GM10266 (cell line): ENCODE results near the gene MYD88.

Experiments
- DNase-seq: peaks from one replicate; pipeline ENCODE4 v3.0.0; 2012; ENCODE audit errors: extremely low spot score
- TF ChIP-seq, protein P1 (sequence below): IDR thresholded peaks from 2 replicates; pipeline ENCODE4 v1.5.1; 2012; ENCODE audit warnings: mild to moderate bottlenecking, low read depth; ENCODE audit not compliant: control insufficient read depth, insufficient read depth; ENCODE audit errors: missing control alignments

MYD88 gene

DNA sequence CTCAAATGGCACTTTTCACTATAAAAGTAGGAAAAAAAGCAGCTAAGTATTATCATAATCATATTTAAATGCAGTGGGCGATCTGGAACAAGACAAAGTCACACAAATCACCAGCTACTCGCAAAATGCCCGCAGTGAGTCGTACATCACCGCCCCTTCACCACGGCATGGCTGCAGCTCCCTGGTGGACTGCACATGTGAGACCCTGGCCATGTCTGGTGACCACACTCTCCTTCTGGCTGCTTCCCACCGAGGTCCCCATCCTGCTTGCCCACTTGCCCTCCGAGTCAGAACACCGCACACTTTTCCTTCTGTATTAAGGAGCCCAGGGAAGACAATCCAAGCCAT is 40.1 kb upstream of the MYD88 start:
- TF ChIP-seq, protein P1, sequence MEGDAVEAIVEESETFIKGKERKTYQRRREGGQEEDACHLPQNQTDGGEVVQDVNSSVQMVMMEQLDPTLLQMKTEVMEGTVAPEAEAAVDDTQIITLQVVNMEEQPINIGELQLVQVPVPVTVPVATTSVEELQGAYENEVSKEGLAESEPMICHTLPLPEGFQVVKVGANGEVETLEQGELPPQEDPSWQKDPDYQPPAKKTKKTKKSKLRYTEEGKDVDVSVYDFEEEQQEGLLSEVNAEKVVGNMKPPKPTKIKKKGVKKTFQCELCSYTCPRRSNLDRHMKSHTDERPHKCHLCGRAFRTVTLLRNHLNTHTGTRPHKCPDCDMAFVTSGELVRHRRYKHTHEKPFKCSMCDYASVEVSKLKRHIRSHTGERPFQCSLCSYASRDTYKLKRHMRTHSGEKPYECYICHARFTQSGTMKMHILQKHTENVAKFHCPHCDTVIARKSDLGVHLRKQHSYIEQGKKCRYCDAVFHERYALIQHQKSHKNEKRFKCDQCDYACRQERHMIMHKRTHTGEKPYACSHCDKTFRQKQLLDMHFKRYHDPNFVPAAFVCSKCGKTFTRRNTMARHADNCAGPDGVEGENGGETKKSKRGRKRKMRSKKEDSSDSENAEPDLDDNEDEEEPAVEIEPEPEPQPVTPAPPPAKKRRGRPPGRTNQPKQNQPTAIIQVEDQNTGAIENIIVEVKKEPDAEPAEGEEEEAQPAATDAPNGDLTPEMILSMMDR: no peak
- DNase-seq: no peak

DNA sequence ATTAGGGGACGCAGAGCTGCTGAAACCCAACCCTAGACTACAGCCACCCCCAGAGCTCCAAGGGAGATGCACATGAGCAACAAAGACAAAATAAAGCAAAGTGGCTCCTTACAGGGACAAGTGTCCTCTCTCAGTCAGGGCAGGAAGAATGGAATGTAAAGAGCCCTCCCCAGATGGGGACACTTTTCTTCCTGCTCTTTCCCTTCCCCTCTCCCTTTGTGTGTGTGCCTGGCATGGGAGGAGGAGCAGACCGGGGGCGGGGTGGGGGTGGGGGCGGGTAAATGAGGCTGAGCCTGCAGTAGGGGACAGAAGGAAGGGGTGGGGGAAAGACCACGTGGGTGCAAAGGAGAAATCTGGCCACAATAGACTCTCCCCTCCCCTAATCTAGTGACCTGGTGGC is 38.9 kb upstream of the MYD88 start:
- TF ChIP-seq, protein P1: no peak
- no peak for DNase-seq

DNA sequence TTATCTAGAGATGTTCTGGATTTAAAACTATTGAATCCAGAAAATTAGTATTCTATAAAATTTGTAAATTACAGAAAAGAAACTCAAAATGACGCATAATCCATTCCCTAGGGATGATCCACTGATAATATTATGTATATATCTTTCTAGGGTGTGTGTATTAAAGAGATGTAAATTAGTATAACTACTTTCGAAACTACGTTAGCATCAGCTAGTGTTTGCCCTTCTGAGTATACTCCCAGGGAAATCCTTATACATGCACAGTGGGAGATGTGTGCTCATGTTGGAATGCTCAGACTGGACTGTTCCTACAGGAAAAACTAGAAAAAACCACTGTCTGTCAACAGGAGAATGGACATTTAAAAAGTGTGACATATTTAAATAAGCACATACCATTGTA is 38.0 kb upstream of the MYD88 start:
- no peak for DNase-seq
- TF ChIP-seq, protein P1: no peak

DNA sequence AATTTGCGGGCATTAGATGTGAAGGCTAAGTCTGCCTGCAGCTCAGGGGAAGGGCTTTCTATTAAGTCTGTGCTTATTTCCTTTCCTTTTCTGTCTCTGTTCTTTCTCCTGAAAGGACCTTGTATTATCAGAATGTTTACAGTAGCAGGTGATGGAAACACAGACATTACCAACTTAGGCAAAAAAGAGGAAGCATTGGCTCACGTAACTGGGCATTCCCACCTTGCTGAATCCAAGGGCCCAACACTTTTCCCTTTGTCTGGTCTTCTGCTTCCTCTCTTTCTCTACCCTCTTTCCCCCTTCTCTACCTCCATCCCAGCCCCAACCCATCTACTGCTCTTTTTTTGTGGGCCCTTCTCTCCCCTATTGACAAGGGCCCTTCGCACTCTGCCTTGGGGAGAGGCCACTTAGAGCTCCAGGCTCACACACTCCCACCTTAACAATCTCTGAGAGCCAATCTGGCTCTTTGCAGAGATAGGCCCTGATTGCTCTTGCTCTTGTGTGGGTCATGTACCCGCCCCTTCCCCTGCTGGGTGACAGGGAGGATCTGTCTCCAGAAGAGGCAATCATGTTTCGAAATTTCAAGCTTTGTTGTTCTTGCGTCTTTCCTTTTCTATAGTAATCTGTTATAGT is 36.5 kb upstream of the MYD88 start:
- DNase-seq: no peak
- TF ChIP-seq, protein P1: no peak

DNA sequence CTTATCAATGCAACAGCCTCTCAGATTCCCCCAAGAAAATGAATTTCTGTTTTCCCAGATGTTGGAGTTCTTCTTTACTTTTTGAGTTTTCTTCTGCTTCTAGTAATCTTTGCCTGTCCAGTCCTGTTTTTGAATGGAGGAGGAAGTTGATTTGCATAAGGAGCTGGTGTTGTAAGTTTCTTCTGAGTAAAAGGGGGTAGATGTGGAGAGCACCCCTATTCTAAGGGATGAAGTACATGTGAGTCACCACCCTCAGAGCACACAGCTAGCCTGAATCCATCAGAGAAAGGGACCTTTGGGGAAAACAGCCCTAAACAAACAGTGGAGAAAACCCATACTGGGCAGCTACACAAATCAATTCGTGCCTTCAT is 36.0 kb upstream of the MYD88 start:
- TF ChIP-seq, protein P1: no peak
- no peak for DNase-seq

DNA sequence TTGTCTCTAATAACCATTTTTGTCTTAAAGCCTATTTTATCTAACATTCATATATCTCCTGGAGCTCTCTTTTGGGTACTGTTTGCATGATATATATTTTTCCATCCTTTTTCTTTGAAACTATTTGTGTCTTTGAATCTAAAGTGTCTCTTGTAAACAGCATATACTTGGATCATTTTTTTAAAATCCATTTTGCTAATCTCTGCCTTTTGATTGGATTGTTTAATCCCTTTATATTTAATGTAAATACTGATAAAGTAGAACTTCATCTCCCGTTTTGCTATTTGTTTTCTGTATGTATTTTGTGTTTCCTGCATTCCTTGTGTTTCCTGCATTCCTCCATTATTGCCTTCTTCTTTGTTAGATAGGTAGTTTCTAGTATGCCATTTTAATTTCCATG is 32.9 kb upstream of the MYD88 start:
- TF ChIP-seq, protein P1: no peak
- no peak for DNase-seq

DNA sequence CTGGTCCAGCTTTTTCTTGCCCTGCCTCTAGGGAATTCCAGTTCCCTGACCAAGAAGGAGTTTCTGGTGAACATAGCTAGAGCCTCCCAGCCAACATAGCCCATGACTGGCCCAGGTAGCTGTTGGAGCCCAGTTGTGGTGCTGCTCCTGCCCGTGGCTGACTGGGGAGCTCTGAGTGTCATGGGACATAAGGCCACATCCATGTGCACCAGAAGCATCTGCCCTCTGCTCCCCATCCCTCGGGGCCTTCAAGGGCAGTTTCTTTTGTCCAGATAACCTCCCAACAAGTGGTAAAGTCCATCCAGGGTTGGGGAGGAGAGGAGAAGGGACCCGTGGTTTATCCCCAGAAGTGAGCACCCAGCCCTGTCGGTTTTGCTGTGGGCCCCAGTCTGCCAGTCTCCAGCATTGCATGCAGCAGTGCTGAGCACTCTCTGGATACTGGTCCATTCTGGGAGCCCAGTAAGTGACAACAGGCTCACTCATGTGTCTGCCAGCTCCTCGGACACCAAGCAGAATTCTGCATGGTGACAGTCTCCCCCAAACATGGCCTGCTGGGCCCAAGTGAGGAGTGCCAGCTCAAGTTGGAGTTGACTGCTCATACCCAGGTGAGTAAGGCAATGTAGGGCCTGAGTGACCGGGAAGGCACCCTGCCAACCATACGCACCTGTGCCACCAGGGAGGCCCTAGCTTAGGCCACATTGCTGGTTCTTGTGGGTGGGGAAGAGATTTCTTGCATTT is 30.4 kb upstream of the MYD88 start:
- TF ChIP-seq, protein P1: no peak
- DNase-seq: no peak
